Measurements from ENCODE around the gene PLXNB3. TPM values are rescaled to one million over a fixed set of nuclear protein-coding genes. Genes with fewer than 3 reads are reported as not detected.
A peak's percentile ranks its signal among the peaks of the same experiment; 100 is the strongest.

Gene PLXNB3
- total and polyA plus RNA-seq, 2 of the 13 experiments (the other 11 are each of a cell fraction or from before 2014, with no cell fraction given): 3.0 to 6.9 TPM

GRCh38 chrX:153781428-153782047 is 17.5 kb downstream of the PLXNB3 start:
- no TSS peak for BruUV-seq (replicated peaks)
- Histone ChIP-seq H2AFZ (ENCODE audit: low read length) (no peak overlapping the region), H3K4me3 (replicated peaks in 1 of 3; ENCODE audit: insufficient read depth in 1 of 3, low read depth in 2 of 3, low read length in 3 of 3) (no peak overlapping the region; a peak in 1 of 6 replicates), H3K9me3 (ENCODE audit: low read length) (no peaks in the 10 kb centered on the region), H3K4me1 (ENCODE audit: insufficient read depth, low read length) (no peaks in the 10 kb centered on the region), H3K27ac (ENCODE audit: extremely low read length, insufficient read depth, low read length) (no peak overlapping the region), H3K4me2 (ENCODE audit: low read depth, low read length) (no peak overlapping the region), H3K27me3 (ENCODE audit: control insufficient read depth in 1 of 2, insufficient read depth in 2 of 2, low read length in 2 of 2) (no peaks in the 10 kb centered on the region), H3K9ac (ENCODE audit: insufficient read depth, low read depth, low read length) (no peak overlapping the region), H4K20me1 (ENCODE audit: insufficient read depth, low read length) (no peaks in the 10 kb centered on the region), H3K36me3 (replicated peaks in 1 of 2; ENCODE audit: control insufficient read depth in 1 of 2, insufficient read depth in 2 of 2, low read length in 2 of 2) (no peaks in the 10 kb centered on the region; a peak in 2 of 5 replicates), H3K79me2 (ENCODE audit: insufficient read depth, low read length) (no peaks in the 10 kb centered on the region)
- DNase-seq (ENCODE audit: low spot score) (no peak), FAIRE-seq (no peak), ATAC-seq (peak; percentile 5)
- intact Hi-C loops (cut with micrococcal nuclease; ENCODE audit: unreplicated experiment): loop anchor here (2.0 kb wide), 1 partner anchor 17 kb away; the partner anchor contains the start of gene PLXNB3
- ChIA-PET CTCF (ENCODE audit: low intra/inter-chr PET ratio, low total read pairs) (no interaction called here), POLR2A (interaction anchor here (1.0 to 2.1 kb wide), 4 partner anchors 11 to 54 kb away, joined by 4 to 9 read pairs (median 4); partner anchors contain the start of genes IDH3G and SSR4)
- 80% methylated on average over 1 of the region's 24 CpGs for WGBS (ENCODE audit: low lambda C conversion rate)
- in situ Hi-C loops (cut with HindIII; ENCODE audit: extremely low pct_ligation_motif_present, low pct_unique_long_range_greater_than_20kb): no loop called here
- TF ChIP-seq ZNF446 (CRISPR knock-in tag; IDR thresholded peaks at IDR 0.05) (no peak), POGK (CRISPR knock-in tag; conservative IDR thresholded peaks at IDR 0.05) (no peak), AGO1 (IDR thresholded peaks at IDR 0.05; ENCODE audit: low read depth, low read length, poor library complexity, severe bottlenecking) (no peak), GATAD2A (CRISPR knock-in tag; IDR thresholded peaks at IDR 0.05) (no peak), FLYWCH1 (CRISPR knock-in tag; IDR thresholded peaks at IDR 0.05) (no peak), ZFP36 (IDR thresholded peaks at IDR 0.05; ENCODE audit: borderline replicate concordance, low read depth, low read length, partially characterized antibody) (no peak), TEAD2 (CRISPR knock-in tag; IDR thresholded peaks at IDR 0.05) (no peak), HNRNPL (IDR thresholded peaks at IDR 0.05; ENCODE audit: low read depth, low read length) (peak; percentile 7; the same call in 1 of the 2 replicates), YY1 (IDR thresholded peaks at IDR 0.05; ENCODE audit: insufficient read depth, insufficient replicate concordance, low read depth, low read length) (no peak), ZBTB37 (CRISPR knock-in tag; IDR thresholded peaks at IDR 0.05) (no peak)
- TF ChIP-seq, protein P1, sequence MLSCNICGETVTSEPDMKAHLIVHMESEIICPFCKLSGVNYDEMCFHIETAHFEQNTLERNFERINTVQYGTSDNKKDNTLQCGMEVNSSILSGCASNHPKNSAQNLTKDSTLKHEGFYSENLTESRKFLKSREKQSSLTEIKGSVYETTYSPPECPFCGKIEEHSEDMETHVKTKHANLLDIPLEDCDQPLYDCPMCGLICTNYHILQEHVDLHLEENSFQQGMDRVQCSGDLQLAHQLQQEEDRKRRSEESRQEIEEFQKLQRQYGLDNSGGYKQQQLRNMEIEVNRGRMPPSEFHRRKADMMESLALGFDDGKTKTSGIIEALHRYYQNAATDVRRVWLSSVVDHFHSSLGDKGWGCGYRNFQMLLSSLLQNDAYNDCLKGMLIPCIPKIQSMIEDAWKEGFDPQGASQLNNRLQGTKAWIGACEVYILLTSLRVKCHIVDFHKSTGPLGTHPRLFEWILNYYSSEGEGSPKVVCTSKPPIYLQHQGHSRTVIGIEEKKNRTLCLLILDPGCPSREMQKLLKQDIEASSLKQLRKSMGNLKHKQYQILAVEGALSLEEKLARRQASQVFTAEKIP (CRISPR knock-in tag; IDR thresholded peaks at IDR 0.05; ENCODE audit: borderline replicate concordance): no peak
- TF ChIP-seq, protein P2, sequence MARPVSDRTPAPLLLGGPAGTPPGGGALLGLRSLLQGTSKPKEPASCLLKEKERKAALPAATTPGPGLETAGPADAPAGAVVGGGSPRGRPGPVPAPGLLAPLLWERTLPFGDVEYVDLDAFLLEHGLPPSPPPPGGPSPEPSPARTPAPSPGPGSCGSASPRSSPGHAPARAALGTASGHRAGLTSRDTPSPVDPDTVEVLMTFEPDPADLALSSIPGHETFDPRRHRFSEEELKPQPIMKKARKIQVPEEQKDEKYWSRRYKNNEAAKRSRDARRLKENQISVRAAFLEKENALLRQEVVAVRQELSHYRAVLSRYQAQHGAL (CRISPR knock-in tag; IDR thresholded peaks at IDR 0.05; ENCODE audit: not compliant biosample characterization): no peak

Measured in HepG2 (cell line).